ENCODE data around the gene TNFSF8. TPM values are rescaled to one million over a fixed set of nuclear protein-coding genes. Genes with fewer than 3 reads are reported as not detected.

TNFSF8 gene
- total RNA-seq, 1 experiment from 2014 or later, result not detected

DNA sequence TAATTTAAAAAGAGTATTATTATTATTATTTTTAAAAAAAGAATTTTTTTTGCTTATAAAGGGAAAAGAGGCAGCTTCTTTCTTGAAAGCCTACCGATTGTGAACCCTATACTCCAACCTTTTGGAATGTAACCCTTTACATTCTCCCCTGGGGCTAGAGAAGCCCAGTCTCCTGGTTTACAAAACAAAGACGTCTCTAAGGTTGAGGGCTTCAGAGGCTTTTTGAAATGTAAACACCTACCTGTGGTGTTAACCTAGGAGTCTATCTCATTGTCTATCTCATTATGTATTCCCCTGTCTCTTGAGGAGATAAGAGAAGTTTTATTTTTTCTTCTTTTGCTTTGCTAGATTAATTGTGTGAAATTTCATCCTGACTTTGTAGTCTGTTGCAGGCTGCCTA lies 4.7 kb downstream of the TNFSF8 start:
- CTCF ChIA-PET, result interaction anchor here (0.6 to 1.3 kb wide), 3 partner anchors 12 to 89 kb away, joined by 3 to 5 read pairs (median 5); no protein-coding TSS in a partner anchor
- peaks cover 98% of the 10 kb centered on the region for H3K27me3 Mint-ChIP-seq (ENCODE audit: low read depth)
- H3K4me1 Mint-ChIP-seq, result peaks cover 12% of the 10 kb centered on the region
- ATAC-seq (peak; percentile 99), DNase-seq (ENCODE audit: low spot score) (no peak)
- H3K9me3 Mint-ChIP-seq, result no peaks in the 10 kb centered on the region
- no peak overlapping the region for H3K27ac Mint-ChIP-seq
- no peaks in the 10 kb centered on the region for H3K36me3 Mint-ChIP-seq
- TF ChIP-seq TEAD1 (CRISPR knock-in tag; IDR thresholded peaks at IDR 0.05), result 0 out of 2 replicates have a peak, but pooled peaks have one; percentile 39
- TF ChIP-seq FOXK1 (CRISPR knock-in tag; IDR thresholded peaks at IDR 0.05), result peak; percentile 77; the same call in 1 of the 2 replicates
- TF ChIP-seq, protein P1, sequence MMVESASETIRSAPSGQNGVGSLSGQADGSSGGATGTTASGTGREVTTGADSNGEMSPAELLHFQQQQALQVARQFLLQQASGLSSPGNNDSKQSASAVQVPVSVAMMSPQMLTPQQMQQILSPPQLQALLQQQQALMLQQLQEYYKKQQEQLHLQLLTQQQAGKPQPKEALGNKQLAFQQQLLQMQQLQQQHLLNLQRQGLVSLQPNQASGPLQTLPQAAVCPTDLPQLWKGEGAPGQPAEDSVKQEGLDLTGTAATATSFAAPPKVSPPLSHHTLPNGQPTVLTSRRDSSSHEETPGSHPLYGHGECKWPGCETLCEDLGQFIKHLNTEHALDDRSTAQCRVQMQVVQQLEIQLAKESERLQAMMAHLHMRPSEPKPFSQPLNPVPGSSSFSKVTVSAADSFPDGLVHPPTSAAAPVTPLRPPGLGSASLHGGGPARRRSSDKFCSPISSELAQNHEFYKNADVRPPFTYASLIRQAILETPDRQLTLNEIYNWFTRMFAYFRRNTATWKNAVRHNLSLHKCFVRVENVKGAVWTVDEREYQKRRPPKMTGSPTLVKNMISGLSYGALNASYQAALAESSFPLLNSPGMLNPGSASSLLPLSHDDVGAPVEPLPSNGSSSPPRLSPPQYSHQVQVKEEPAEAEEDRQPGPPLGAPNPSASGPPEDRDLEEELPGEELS (CRISPR knock-in tag; IDR thresholded peaks at IDR 0.05), result peak; percentile 26; the same call in 1 of the 2 replicates
- no peak for TF ChIP-seq HMGA2 (CRISPR knock-in tag; IDR thresholded peaks at IDR 0.05)
- TF ChIP-seq, protein P2, sequence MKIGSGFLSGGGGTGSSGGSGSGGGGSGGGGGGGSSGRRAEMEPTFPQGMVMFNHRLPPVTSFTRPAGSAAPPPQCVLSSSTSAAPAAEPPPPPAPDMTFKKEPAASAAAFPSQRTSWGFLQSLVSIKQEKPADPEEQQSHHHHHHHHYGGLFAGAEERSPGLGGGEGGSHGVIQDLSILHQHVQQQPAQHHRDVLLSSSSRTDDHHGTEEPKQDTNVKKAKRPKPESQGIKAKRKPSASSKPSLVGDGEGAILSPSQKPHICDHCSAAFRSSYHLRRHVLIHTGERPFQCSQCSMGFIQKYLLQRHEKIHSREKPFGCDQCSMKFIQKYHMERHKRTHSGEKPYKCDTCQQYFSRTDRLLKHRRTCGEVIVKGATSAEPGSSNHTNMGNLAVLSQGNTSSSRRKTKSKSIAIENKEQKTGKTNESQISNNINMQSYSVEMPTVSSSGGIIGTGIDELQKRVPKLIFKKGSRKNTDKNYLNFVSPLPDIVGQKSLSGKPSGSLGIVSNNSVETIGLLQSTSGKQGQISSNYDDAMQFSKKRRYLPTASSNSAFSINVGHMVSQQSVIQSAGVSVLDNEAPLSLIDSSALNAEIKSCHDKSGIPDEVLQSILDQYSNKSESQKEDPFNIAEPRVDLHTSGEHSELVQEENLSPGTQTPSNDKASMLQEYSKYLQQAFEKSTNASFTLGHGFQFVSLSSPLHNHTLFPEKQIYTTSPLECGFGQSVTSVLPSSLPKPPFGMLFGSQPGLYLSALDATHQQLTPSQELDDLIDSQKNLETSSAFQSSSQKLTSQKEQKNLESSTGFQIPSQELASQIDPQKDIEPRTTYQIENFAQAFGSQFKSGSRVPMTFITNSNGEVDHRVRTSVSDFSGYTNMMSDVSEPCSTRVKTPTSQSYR (CRISPR knock-in tag; IDR thresholded peaks at IDR 0.05), result no peak
- no peak for TF ChIP-seq ETV6 (CRISPR knock-in tag; IDR thresholded peaks at IDR 0.05)
- POLR2A ChIA-PET, result no interaction called here
- H3K4me3 Mint-ChIP-seq, result no peak overlapping the region

GRCh38 chr9:114925039-114925438 lies 5.4 kb downstream of the TNFSF8 start:
- H3K27me3 Mint-ChIP-seq (ENCODE audit: low read depth), result peaks cover 98% of the 10 kb centered on the region
- CTCF ChIA-PET, result interaction anchor here (0.6 to 1.3 kb wide), 3 partner anchors 11 to 89 kb away, joined by 3 to 5 read pairs (median 5); no protein-coding TSS in a partner anchor
- TF ChIP-seq KAT7 (CRISPR knock-in tag; IDR thresholded peaks at IDR 0.05; ENCODE audit: borderline replicate concordance), result no peak
- TF ChIP-seq, protein P3, sequence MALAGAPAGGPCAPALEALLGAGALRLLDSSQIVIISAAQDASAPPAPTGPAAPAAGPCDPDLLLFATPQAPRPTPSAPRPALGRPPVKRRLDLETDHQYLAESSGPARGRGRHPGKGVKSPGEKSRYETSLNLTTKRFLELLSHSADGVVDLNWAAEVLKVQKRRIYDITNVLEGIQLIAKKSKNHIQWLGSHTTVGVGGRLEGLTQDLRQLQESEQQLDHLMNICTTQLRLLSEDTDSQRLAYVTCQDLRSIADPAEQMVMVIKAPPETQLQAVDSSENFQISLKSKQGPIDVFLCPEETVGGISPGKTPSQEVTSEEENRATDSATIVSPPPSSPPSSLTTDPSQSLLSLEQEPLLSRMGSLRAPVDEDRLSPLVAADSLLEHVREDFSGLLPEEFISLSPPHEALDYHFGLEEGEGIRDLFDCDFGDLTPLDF (CRISPR knock-in tag; IDR thresholded peaks at IDR 0.05), result no peak
- TF ChIP-seq HMGA2 (CRISPR knock-in tag; IDR thresholded peaks at IDR 0.05), result no peak
- no peak for TF ChIP-seq NFATC4 (CRISPR knock-in tag; IDR thresholded peaks at IDR 0.05)
- TF ChIP-seq, protein P4, sequence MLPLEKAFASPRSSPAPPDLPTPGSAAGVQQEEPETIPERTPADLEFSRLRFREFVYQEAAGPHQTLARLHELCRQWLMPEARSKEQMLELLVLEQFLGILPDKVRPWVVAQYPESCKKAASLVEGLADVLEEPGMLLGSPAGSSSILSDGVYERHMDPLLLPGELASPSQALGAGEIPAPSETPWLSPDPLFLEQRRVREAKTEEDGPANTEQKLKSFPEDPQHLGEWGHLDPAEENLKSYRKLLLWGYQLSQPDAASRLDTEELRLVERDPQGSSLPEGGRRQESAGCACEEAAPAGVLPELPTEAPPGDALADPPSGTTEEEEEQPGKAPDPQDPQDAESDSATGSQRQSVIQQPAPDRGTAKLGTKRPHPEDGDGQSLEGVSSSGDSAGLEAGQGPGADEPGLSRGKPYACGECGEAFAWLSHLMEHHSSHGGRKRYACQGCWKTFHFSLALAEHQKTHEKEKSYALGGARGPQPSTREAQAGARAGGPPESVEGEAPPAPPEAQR (CRISPR knock-in tag; IDR thresholded peaks at IDR 0.05), result no peak
- no peak for TF ChIP-seq CBFB (CRISPR knock-in tag; IDR thresholded peaks at IDR 0.05; ENCODE audit: low read depth)
- no peak for TF ChIP-seq JUN (CRISPR knock-in tag; IDR thresholded peaks at IDR 0.05)
- no peak for TF ChIP-seq TEAD1 (CRISPR knock-in tag; IDR thresholded peaks at IDR 0.05)
- POLR2A ChIA-PET, result no interaction called here
- no peak for ATAC-seq
- DNase-seq (ENCODE audit: low spot score), result no peak
- no peak overlapping the region for H3K4me3 Mint-ChIP-seq
- H3K9me3 Mint-ChIP-seq, result no peaks in the 10 kb centered on the region
- H3K36me3 Mint-ChIP-seq, result no peaks in the 10 kb centered on the region
- H3K4me1 Mint-ChIP-seq, result peaks cover 17% of the 10 kb centered on the region
- H3K27ac Mint-ChIP-seq, result no peak overlapping the region

DNA sequence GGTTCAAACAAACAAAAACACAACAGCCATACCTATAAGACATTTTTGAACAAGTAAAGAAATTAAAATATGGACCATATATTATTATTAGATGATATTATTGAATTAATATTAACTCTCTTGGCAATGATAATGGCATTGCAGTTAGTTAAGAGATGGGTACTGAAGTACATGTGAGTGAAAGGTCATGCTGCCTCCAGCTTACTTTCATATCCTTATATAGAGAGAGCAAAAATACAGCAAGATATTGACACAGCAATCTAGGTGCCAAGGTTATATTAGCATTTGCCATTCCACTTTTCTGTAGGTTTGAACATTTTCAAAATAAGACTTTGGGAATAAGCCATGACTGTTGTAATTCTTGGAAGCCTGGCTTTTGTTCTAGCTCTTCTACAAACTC lies 6.1 kb downstream of the TNFSF8 start:
- Mint-ChIP-seq H3K4me1 (peaks cover 24% of the 10 kb centered on the region), H3K27me3 (ENCODE audit: low read depth) (peaks cover 98% of the 10 kb centered on the region), H3K9me3 (no peaks in the 10 kb centered on the region), H3K36me3 (no peaks in the 10 kb centered on the region), H3K4me3 (no peak overlapping the region), H3K27ac (no peak overlapping the region)
- no peak for DNase-seq (ENCODE audit: low spot score)
- no peak for ATAC-seq
- CTCF ChIA-PET, result interaction anchor here (1.3 kb wide), 1 partner anchor 10 kb away, joined by 3 read pairs; no protein-coding TSS in a partner anchor
- POLR2A ChIA-PET, result no interaction called here
- TF ChIP-seq, protein P5, sequence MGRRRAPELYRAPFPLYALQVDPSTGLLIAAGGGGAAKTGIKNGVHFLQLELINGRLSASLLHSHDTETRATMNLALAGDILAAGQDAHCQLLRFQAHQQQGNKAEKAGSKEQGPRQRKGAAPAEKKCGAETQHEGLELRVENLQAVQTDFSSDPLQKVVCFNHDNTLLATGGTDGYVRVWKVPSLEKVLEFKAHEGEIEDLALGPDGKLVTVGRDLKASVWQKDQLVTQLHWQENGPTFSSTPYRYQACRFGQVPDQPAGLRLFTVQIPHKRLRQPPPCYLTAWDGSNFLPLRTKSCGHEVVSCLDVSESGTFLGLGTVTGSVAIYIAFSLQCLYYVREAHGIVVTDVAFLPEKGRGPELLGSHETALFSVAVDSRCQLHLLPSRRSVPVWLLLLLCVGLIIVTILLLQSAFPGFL (CRISPR knock-in tag; IDR thresholded peaks at IDR 0.05; ENCODE audit: borderline replicate concordance), result no peak
- TF ChIP-seq RELA (CRISPR knock-in tag; IDR thresholded peaks at IDR 0.05; ENCODE audit: borderline replicate concordance) (no peak), TCF7 (CRISPR knock-in tag; IDR thresholded peaks at IDR 0.05; ENCODE audit: low read depth) (no peak)
- TF ChIP-seq, protein P6, sequence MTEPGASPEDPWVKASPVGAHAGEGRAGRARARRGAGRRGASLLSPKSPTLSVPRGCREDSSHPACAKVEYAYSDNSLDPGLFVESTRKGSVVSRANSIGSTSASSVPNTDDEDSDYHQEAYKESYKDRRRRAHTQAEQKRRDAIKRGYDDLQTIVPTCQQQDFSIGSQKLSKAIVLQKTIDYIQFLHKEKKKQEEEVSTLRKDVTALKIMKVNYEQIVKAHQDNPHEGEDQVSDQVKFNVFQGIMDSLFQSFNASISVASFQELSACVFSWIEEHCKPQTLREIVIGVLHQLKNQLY (CRISPR knock-in tag; IDR thresholded peaks at IDR 0.05), result no peak
- TF ChIP-seq, protein P3 (CRISPR knock-in tag; IDR thresholded peaks at IDR 0.05), result no peak
- TF ChIP-seq, protein P7, sequence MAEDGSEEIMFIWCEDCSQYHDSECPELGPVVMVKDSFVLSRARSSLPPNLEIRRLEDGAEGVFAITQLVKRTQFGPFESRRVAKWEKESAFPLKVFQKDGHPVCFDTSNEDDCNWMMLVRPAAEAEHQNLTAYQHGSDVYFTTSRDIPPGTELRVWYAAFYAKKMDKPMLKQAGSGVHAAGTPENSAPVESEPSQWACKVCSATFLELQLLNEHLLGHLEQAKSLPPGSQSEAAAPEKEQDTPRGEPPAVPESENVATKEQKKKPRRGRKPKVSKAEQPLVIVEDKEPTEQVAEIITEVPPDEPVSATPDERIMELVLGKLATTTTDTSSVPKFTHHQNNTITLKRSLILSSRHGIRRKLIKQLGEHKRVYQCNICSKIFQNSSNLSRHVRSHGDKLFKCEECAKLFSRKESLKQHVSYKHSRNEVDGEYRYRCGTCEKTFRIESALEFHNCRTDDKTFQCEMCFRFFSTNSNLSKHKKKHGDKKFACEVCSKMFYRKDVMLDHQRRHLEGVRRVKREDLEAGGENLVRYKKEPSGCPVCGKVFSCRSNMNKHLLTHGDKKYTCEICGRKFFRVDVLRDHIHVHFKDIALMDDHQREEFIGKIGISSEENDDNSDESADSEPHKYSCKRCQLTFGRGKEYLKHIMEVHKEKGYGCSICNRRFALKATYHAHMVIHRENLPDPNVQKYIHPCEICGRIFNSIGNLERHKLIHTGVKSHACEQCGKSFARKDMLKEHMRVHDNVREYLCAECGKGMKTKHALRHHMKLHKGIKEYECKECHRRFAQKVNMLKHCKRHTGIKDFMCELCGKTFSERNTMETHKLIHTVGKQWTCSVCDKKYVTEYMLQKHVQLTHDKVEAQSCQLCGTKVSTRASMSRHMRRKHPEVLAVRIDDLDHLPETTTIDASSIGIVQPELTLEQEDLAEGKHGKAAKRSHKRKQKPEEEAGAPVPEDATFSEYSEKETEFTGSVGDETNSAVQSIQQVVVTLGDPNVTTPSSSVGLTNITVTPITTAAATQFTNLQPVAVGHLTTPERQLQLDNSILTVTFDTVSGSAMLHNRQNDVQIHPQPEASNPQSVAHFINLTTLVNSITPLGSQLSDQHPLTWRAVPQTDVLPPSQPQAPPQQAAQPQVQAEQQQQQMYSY (CRISPR knock-in tag; IDR thresholded peaks at IDR 0.05), result no peak

Measured in WTC11 (cell line).